Esophagus squamous epithelium (tissue), 4 donors: ENCODE results near the gene DRAM2.

Source experiments
- POLR2A ChIP-seq, 4 donors: fragments of 450-650 bp; IDR thresholded peaks; one replicate each; pipeline ENCODE4 v1.6.1; 2017; ENCODE audit warnings: antibody characterized with exemption in 4 of 4, mild to moderate bottlenecking in 4 of 4, moderate library complexity in 3 of 4
- TF ChIP-seq, protein P1 (sequence below), 6 experiments: fragments of 450-650 bp in 4 of 6; fragments of 200-600 bp in 2 of 6; sonication (generic) in 2 of 6; IDR thresholded peaks; one replicate each; pipeline ENCODE4 v1.5.1; 2016 to 2019; ENCODE audit warnings: antibody characterized with exemption in 6 of 6, mild to moderate bottlenecking in 4 of 6, moderate library complexity in 4 of 6

- TF ChIP-seq, protein P1, sequence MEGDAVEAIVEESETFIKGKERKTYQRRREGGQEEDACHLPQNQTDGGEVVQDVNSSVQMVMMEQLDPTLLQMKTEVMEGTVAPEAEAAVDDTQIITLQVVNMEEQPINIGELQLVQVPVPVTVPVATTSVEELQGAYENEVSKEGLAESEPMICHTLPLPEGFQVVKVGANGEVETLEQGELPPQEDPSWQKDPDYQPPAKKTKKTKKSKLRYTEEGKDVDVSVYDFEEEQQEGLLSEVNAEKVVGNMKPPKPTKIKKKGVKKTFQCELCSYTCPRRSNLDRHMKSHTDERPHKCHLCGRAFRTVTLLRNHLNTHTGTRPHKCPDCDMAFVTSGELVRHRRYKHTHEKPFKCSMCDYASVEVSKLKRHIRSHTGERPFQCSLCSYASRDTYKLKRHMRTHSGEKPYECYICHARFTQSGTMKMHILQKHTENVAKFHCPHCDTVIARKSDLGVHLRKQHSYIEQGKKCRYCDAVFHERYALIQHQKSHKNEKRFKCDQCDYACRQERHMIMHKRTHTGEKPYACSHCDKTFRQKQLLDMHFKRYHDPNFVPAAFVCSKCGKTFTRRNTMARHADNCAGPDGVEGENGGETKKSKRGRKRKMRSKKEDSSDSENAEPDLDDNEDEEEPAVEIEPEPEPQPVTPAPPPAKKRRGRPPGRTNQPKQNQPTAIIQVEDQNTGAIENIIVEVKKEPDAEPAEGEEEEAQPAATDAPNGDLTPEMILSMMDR (IDR thresholded peaks at IDR 0.05): no peak
- no peak for TF ChIP-seq POLR2A (IDR thresholded peaks at IDR 0.05)
Measured at GRCh38 chr1:111131693-111132092, 8.2 kb downstream of the DRAM2 start.
